GM12878 (cell line): Measurements from ENCODE around the gene MAP4K2. TPM values are rescaled to one million over a fixed set of nuclear protein-coding genes. Genes with fewer than 3 reads are reported as not detected.

Source experiments
- CBFB ChIP-seq: IDR thresholded peaks from 2 replicates; pipeline ENCODE4 v1.6.1; 2016; ENCODE audit warnings: antibody characterized with exemption, low read depth
- CREM ChIP-seq: IDR thresholded peaks from 2 replicates; pipeline ENCODE4 v1.6.1; 2014; ENCODE audit warnings: antibody characterized with exemption, low read depth
- E2F4 ChIP-seq: IDR thresholded peaks from 2 replicates; pipeline ENCODE4 v1.6.1; 2012; ENCODE audit warnings: low read depth, low read length, improper control_type of control experiment
- E4F1 ChIP-seq: fragments of 450-650 bp; IDR thresholded peaks from 2 replicates; pipeline ENCODE4 v1.6.1; 2018; ENCODE audit warnings: borderline replicate concordance, mild to moderate bottlenecking; ENCODE audit not compliant: partially characterized antibody
- EED ChIP-seq: sonication (generic); IDR thresholded peaks from 2 replicates; pipeline ENCODE4 v1.6.1; 2016; ENCODE audit warnings: antibody characterized with exemption, low read depth
- EZH2 ChIP-seq: IDR thresholded peaks from 2 replicates; pipeline ENCODE4 v1.6.1; 2012; ENCODE audit warnings: low read depth, mild to moderate bottlenecking, control low read depth, inconsistent platforms, low read length, borderline replicate concordance; ENCODE audit not compliant: control insufficient read depth
- HDAC2 ChIP-seq: fragments of 200-600 bp; sonication (generic); IDR thresholded peaks from 2 replicates; pipeline ENCODE4 v1.6.1; 2017
- KAT2A ChIP-seq: conservative IDR thresholded peaks from 2 replicates; pipeline ENCODE4 v1.6.1; 2011; ENCODE audit warnings: low read depth, low read length; ENCODE audit not compliant: control insufficient read depth
- KDM1A ChIP-seq: fragments of 200-600 bp; sonication (generic); IDR thresholded peaks from 2 replicates; pipeline ENCODE4 v1.6.1; 2016; ENCODE audit warnings: borderline replicate concordance
- LARP7 ChIP-seq: fragments of 450-650 bp; IDR thresholded peaks from 2 replicates; pipeline ENCODE4 v1.6.1; 2017; ENCODE audit warnings: mild to moderate bottlenecking
- MAX ChIP-seq: IDR thresholded peaks from 2 replicates; pipeline ENCODE4 v1.6.1; 2012; ENCODE audit warnings: low read depth, low read length, improper control_type of control experiment
- MXI1 ChIP-seq: fragments of 150-350 bp; IDR thresholded peaks from 2 replicates; pipeline ENCODE4 v1.6.1; 2011; ENCODE audit warnings: low read depth, mild to moderate bottlenecking, inconsistent platforms, low read length, improper control_type of control experiment
- RCOR1 ChIP-seq: conservative IDR thresholded peaks from 2 replicates; pipeline ENCODE4 v1.6.1; 2012; ENCODE audit warnings: low read depth, low read length, improper control_type of control experiment
- SPI1 ChIP-seq: IDR thresholded peaks from 2 replicates; pipeline ENCODE4 v1.6.1; 2011; ENCODE audit warnings: low read depth, mild to moderate bottlenecking, low read length, moderate library complexity, borderline replicate concordance; ENCODE audit not compliant: insufficient read depth
- SUPT20H ChIP-seq: IDR thresholded peaks from 2 replicates; pipeline ENCODE4 v1.6.1; 2011; ENCODE audit warnings: low read depth, mild to moderate bottlenecking, low read length, moderate library complexity, borderline replicate concordance; ENCODE audit not compliant: control insufficient read depth
- TCF3 ChIP-seq: IDR thresholded peaks from 2 replicates; pipeline ENCODE4 v1.6.1; 2012; ENCODE audit warnings: low read depth, mild to moderate bottlenecking, low read length, borderline replicate concordance; ENCODE audit not compliant: insufficient read depth
- ZBED1 ChIP-seq: IDR thresholded peaks from 2 replicates; pipeline ENCODE4 v1.6.1; 2016; ENCODE audit warnings: borderline replicate concordance
- ZBTB11 ChIP-seq: fragments of 450-650 bp; formaldehyde crosslinking; IDR thresholded peaks from 2 replicates; pipeline ENCODE4 v1.5.0; 2022; ENCODE audit warnings: mild to moderate bottlenecking, missing genetic modification characterization
- ZNF687 ChIP-seq: fragments of 450-650 bp; IDR thresholded peaks from 2 replicates; pipeline ENCODE4 v1.6.1; 2017; ENCODE audit warnings: mild to moderate bottlenecking, moderate library complexity
- polyA plus RNA-seq, 11 experiments: library from polyadenylated mRNA; depleted of rRNA in 4 of 11; unstranded in 6 of 11; stranded (reverse) in 5 of 11; fragments of >200 nt; fragmentation: Nextera tagmentation in 4 of 11; fragmentation: Illumina TruSeq in 1 of 11; extraction: Ambion mirVana in 4 of 11; extraction: Trizol in 1 of 11; gene quantifications; 1 replicate in 1 of 11; 2 replicates in 10 of 11; pipeline versions ENCODE4 v1.2.1 to v1.2.3, GENCODE V29; 2011 to 2016; ENCODE audit warnings: inconsistent platforms in 2 of 11, missing spikeins in 2 of 11, low read depth in 1 of 11
- total RNA-seq, 4 experiments: library from RNA; depleted of rRNA in 3 of 4; stranded (reverse); fragments of >200 nt in 3 of 4; fragmentation: Illumina TruSeq in 1 of 4; extraction: Trizol in 1 of 4; gene quantifications; 2 replicates each; pipeline versions ENCODE4 v1.2.1 to v1.2.3, GENCODE V29; 2013 to 2021

The MAP4K2 gene
- total and polyA plus RNA-seq, 10 of the 15 experiments (the other 5 are each of a cell fraction or from before 2014, with no cell fraction given): 0.98 to 78.1 (median 48.9) TPM

- TF ChIP-seq ZNF687: no peak
- TF ChIP-seq SUPT20H: no peak
- no peak for TF ChIP-seq KDM1A
- peak; percentile 36; the same call in 1 of the 2 replicates for TF ChIP-seq EED
- peak; percentile 47; the same call in 1 of the 2 replicates for TF ChIP-seq CBFB
- peak; percentile 13; the same call in 1 of the 2 replicates for TF ChIP-seq MAX
- TF ChIP-seq KAT2A: no peak
- TF ChIP-seq CREM: no peak
- no peak for TF ChIP-seq ZBED1
- TF ChIP-seq E2F4: no peak
- TF ChIP-seq SPI1: 0 out of 2 replicates have a peak, but pooled peaks have one; percentile 5
- TF ChIP-seq LARP7: no peak
- TF ChIP-seq HDAC2: no peak
- TF ChIP-seq E4F1: no peak
- peak; percentile 36; the same call in 1 of the 2 replicates for TF ChIP-seq MXI1
- TF ChIP-seq TCF3: no peak
- TF ChIP-seq ZBTB11: no peak
- TF ChIP-seq EZH2: no peak
- TF ChIP-seq RCOR1: no peak
These were observed 7.4 kb upstream of the MAP4K2 start, which contains the start of gene MEN1 (continued) for GRCh38 chr11:64810271-64810890.
